Vagina (tissue), 2 donors: ENCODE measurements around the gene SLBP. TPM values are rescaled to one million over a fixed set of nuclear protein-coding genes. Genes with fewer than 3 reads are reported as not detected.

Experiments
- DNase-seq, 2 donors: peaks; one replicate each; pipeline ENCODE4 v3.0.0-alpha.2; 2017; ENCODE audit errors: extremely low spot score in 2 of 2
- H3K27ac ChIP-seq: fragments of 200-600 bp; sonication (generic); one replicate; pipeline ENCODE4 v1.5.1; 2019
- H3K27me3 ChIP-seq: fragments of 200-600 bp; sonication (generic); one replicate; pipeline ENCODE4 v1.5.1; 2019
- H3K36me3 ChIP-seq, 2 donors: fragments of 200-600 bp; sonication (generic); one replicate each; pipeline ENCODE4 v1.5.1; 2017 to 2019
- H3K4me1 ChIP-seq: fragments of 200-600 bp; sonication (generic); one replicate; pipeline ENCODE4 v1.5.1; 2019
- H3K4me3 ChIP-seq, 2 donors: fragments of 200-600 bp; sonication (generic); 1 replicate in 1 of 2; 2 replicates in 1 of 2; pipeline ENCODE4 v1.5.1; 2016 to 2019
- H3K9me3 ChIP-seq: fragments of 200-600 bp; sonication (generic); one replicate; pipeline ENCODE4 v1.5.1; 2019
- POLR2A ChIP-seq, 2 donors: fragments of 450-650 bp; IDR thresholded peaks; one replicate each; pipeline ENCODE4 v1.6.1; 2017; ENCODE audit warnings: antibody characterized with exemption in 2 of 2, mild to moderate bottlenecking in 2 of 2, moderate library complexity in 2 of 2
- POLR2AphosphoS5 ChIP-seq, 2 donors: sonication (generic); formaldehyde crosslinking; IDR thresholded peaks; one replicate each; pipeline ENCODE4 v1.9.0; 2017; ENCODE audit warnings: antibody characterized with exemption in 2 of 2, mild to moderate bottlenecking in 2 of 2, low read depth in 1 of 2; ENCODE audit not compliant: insufficient read depth in 1 of 2
- intact Hi-C: fragments of 100-400 bp; cut with DNase I; formaldehyde crosslinking; loops from one replicate; pipeline ENCODE4 v1.15.1; 2023
- total RNA-seq: library from RNA; depleted of rRNA; stranded (reverse); fragments of >200 nt; gene quantifications from one replicate; pipeline ENCODE4 v1.2.3, GENCODE V29; 2016
- TF ChIP-seq, protein P1 (sequence below), 3 experiments: fragments of 450-650 bp in 2 of 3; fragments of 200-600 bp in 1 of 3; sonication (generic) in 1 of 3; IDR thresholded peaks; one replicate each; pipeline ENCODE4 v1.5.1; 2017 to 2019; ENCODE audit warnings: antibody characterized with exemption in 3 of 3, mild to moderate bottlenecking in 2 of 3, moderate library complexity in 2 of 3

The SLBP gene
- total RNA-seq, 1 donor from 2014 or later = 49.6 TPM

DNA sequence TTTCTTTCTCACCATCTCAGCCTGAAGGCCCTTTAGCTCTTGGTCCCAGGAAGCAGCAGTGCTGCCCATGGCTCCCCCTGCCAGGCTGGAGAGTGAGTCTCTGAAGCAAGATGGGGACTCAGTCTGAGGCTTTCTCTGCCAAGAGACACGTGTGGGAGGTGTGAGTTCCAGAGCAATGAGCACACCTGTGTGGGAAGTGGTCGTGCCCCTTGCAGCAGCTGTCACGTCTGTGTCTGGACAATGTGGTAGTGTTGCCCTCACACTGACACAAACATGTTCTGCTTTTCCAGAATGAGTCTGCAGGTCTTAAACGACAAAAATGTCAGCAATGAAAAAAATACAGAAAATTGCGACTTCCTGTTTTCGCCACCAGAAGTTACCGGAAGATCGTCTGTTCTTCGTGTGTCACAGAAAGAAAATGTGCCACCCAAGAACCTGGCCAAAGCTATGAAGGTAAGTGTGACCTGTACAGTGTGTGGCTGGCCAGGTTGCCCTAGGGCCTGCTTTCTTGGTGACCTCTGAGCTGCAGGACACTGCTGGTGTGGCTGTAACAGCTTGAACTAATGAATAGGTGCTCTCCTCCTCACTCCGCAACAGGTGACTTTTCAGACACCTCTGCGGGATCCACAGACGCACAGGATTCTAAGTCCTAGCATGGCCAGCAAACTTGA is 11.1 kb upstream of the SLBP start:
- Histone ChIP-seq H3K36me3 (peaks cover 0 to 2% of the 10 kb centered on the region in 2 donors), H3K9me3 (no peaks in the 10 kb centered on the region), H3K4me3 (no peak overlapping the region), H3K27ac (peak overlapping the region; percentile 61), H3K27me3 (no peaks in the 10 kb centered on the region), H3K4me1 (peaks cover 44% of the 10 kb centered on the region)
- intact Hi-C loops = no loop called here
- TF ChIP-seq POLR2AphosphoS5 (IDR thresholded peaks at IDR 0.05; ENCODE audit: insufficient read depth in 1 of 2, low read depth in 1 of 2) (no peak), POLR2A (IDR thresholded peaks at IDR 0.05) (peak in 1 of 2 donors; percentile 9)
- no peak for DNase-seq

DNA sequence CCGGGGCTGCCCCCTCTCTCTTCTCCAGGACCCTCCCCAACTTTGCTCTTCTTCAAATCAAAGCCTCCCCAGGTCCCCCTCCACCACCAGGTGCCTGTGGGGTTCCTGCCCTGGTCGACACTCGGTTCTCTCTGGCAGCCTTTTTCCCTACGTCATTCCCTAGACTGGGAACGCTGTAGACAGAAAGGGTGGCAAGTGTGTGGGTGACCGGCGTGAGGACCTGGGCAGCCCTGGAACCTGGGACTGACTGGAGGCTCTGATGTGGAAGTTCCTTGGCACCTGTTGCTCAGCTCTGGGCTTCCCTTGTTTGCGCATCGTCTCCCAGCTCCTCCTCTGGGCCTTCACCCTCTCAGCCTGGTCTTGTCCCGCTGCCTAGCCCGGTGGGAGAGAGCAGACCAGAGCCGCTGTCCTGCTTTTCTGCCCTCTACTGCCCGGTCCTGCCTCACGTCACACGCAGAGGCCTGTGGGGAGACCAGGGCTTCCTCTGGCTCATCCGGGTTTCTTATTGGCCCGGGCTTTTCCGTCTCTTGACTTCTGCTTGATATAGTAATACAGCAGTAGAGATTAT is 10.5 kb upstream of the SLBP start:
- intact Hi-C loops = no loop called here
- Histone ChIP-seq H3K27me3 (no peaks in the 10 kb centered on the region), H3K4me3 (no peak overlapping the region), H3K27ac (peak overlapping the region; percentile 61), H3K36me3 (peaks cover 0 to 8% of the 10 kb centered on the region in 2 donors), H3K4me1 (peaks cover 38% of the 10 kb centered on the region), H3K9me3 (no peaks in the 10 kb centered on the region)
- TF ChIP-seq, protein P1, sequence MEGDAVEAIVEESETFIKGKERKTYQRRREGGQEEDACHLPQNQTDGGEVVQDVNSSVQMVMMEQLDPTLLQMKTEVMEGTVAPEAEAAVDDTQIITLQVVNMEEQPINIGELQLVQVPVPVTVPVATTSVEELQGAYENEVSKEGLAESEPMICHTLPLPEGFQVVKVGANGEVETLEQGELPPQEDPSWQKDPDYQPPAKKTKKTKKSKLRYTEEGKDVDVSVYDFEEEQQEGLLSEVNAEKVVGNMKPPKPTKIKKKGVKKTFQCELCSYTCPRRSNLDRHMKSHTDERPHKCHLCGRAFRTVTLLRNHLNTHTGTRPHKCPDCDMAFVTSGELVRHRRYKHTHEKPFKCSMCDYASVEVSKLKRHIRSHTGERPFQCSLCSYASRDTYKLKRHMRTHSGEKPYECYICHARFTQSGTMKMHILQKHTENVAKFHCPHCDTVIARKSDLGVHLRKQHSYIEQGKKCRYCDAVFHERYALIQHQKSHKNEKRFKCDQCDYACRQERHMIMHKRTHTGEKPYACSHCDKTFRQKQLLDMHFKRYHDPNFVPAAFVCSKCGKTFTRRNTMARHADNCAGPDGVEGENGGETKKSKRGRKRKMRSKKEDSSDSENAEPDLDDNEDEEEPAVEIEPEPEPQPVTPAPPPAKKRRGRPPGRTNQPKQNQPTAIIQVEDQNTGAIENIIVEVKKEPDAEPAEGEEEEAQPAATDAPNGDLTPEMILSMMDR (IDR thresholded peaks at IDR 0.05) = no peak
- TF ChIP-seq POLR2AphosphoS5 (IDR thresholded peaks at IDR 0.05; ENCODE audit: insufficient read depth in 1 of 2, low read depth in 1 of 2) = no peak
- no peak for DNase-seq

DNA sequence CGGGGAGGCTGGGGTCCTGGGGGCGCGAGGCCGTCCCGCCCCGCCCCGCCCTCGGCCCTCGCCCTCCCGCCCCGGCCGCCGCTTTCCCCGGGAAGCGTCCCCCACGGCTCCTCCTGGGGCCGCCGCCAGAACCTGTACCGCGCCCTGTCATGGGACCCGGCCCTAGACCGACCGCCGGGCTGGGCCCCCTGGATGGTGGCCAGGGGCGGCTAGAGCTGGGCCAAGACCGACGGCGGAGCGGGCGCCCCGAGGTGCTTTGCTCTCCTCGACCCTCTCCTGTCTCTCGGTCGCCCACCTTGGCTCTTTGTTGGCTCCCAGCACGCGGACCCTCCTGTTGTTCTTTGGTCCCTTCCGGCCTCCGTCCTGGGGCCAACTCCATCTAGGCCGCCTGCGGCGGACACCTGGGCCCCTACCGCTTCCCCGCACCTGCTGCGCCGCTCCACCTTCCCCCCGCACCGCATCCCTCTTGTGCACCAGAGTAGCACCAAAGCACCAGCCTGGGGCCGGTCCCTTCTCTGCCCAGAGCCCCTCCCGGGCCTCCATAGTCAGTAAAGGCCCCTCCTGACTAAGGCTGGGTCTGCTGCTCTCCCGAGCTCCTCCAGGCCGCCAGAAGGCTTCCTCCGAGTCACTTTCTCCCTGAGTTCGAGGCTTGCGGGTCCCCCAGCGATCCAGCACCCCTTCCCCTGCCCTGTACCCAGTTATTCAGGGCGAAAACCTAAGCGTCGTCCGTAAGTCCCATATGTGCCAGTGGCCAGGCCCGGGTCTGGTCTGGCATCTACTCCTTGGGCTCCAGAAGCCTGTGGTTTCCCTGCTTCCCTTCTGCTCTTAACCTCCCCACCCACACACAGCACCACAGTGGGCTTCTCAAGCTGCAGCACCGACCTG is 9.8 kb upstream of the SLBP start:
- Histone ChIP-seq H3K36me3 (peaks cover 0 to 12% of the 10 kb centered on the region in 2 donors), H3K4me3 (peak overlapping the region; percentile 54 to 60), H3K9me3 (no peaks in the 10 kb centered on the region), H3K27me3 (no peaks in the 10 kb centered on the region), H3K27ac (peak overlapping the region; percentile 61), H3K4me1 (peaks cover 30% of the 10 kb centered on the region)
- TF ChIP-seq POLR2AphosphoS5 (IDR thresholded peaks at IDR 0.05; ENCODE audit: insufficient read depth in 1 of 2, low read depth in 1 of 2) = no peak
- TF ChIP-seq, protein P1 (IDR thresholded peaks at IDR 0.05) = no peak
- no peak for TF ChIP-seq POLR2A (IDR thresholded peaks at IDR 0.05)
- DNase-seq = no peak
- intact Hi-C loops = no loop called here

DNA sequence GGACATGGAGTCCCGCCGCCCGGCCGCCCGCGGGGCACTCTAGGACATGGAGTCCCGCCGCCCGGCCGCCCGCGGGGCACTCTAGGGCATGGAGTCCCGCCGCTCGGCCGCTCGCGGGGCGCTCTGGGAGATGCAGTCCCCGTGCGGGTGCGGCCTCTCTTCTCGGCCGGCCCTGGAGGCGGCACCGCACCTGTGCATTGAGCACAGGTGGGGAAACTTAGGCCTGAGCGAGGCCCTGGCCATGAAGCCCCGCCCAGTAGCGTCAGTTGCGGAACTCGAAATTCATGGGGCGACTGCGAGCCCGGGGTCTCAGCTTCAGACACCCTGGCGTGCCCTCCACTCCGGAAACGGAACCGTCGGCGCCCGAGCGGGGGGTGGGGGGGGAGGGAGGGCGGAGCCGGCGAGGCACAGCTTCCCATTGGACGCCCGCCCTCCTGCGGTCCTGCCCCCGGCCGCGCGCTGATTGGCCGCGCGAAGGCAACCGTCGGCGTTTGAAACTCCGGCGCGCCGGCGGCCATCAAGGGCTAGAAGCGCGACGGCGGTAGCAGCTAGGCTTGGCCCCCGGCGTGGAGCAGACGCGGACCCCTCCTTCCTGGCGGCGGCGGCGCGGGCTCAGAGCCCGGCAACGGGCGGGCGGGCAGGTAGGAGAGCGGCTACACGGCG is 9.0 kb upstream of the SLBP start, which contains the start of the genes TACC3 and TMEM129:
TACC3 (plus strand) TSS at position 519 of the 663 bp plus-strand sequence. CDS start 1,901 bp downstream, outside the sequence.
TMEM129 (minus strand) TSS at position 321 of the 663 bp plus-strand sequence. CDS start 486 bp downstream, outside the sequence.
- H3K27me3 ChIP-seq = no peaks in the 10 kb centered on the region
- DNase-seq = peak in 1 of 2 donors; percentile 98
- peak within 1 kb of the TSS; percentile 54 to 60 for H3K4me3 ChIP-seq
- H3K9me3 ChIP-seq = no peaks in the 10 kb centered on the region
- intact Hi-C loops = no loop called here
- peaks cover 0 to 12% of the 10 kb centered on the region in 2 donors for H3K36me3 ChIP-seq
- H3K4me1 ChIP-seq = peaks cover 33% of the 10 kb centered on the region
- peak within 1 kb of the TSS; percentile 79 for H3K27ac ChIP-seq
- peak in 1 of 2 donors; percentile 52 for TF ChIP-seq POLR2A (IDR thresholded peaks at IDR 0.05)
- TF ChIP-seq, protein P1 (IDR thresholded peaks at IDR 0.05) = no peak
- TF ChIP-seq POLR2AphosphoS5 (IDR thresholded peaks at IDR 0.05; ENCODE audit: insufficient read depth in 1 of 2, low read depth in 1 of 2) = peak; percentile 54 to 66
